Measurements from ENCODE around the gene SLC41A3.

- TF ChIP-seq CTCF (IDR thresholded peaks at IDR 0.05), result no peak
- TF ChIP-seq POLR2A (IDR thresholded peaks at IDR 0.05), result no peak
- no peak for TF ChIP-seq POLR2AphosphoS5 (IDR thresholded peaks at IDR 0.05)
These were observed 45.5 kb upstream of the SLC41A3 start for GRCh38 chr3:126129398-126129891.
